ENCODE data around the gene EN2.

EN2 gene

DNA sequence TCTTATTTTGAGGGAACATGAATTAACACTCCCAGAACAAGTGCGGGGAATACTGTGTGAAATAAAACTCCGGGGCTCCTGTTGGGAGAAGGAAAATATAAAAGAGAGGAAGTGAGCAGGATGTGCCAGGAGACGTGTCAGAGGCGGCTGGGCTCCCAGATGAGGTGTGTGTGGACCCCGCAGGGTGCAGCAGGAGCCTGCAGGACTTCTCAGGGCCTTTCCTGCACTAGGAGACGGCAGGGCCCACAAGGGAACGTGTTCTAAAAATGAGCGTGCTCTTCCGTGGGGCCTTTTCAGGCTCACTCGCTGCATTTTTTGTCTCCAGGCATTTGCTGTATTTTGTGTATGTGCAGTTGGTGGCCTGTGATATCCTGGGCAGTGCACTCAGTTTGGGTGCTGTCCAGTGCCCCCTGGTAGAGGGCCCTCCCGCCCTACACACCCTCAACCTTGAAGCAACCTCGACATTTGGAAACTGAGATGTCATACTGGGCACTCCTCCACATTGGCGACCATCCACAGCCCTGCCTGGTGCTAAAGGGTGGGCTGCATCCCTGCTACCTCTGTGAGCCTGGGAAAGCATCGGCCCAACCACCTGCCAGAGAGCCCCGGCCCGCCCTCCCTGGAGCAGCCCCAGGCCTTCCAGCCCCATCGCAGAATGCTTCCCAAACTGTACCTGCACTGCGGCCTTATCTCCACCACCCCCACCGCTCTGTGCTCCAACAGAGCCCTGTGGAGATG is 35.2 kb upstream of the EN2 start:
- Mint-ChIP-seq H3K4me3 (no peak overlapping the region), H3K36me3 (no peaks in the 10 kb centered on the region), H3K27ac (no peak overlapping the region), H3K9me3 (ENCODE audit: low read depth) (no peaks in the 10 kb centered on the region), H3K4me1 (ENCODE audit: low read depth) (no peaks in the 10 kb centered on the region), H3K27me3 (peaks cover 4% of the 10 kb centered on the region)

DNA sequence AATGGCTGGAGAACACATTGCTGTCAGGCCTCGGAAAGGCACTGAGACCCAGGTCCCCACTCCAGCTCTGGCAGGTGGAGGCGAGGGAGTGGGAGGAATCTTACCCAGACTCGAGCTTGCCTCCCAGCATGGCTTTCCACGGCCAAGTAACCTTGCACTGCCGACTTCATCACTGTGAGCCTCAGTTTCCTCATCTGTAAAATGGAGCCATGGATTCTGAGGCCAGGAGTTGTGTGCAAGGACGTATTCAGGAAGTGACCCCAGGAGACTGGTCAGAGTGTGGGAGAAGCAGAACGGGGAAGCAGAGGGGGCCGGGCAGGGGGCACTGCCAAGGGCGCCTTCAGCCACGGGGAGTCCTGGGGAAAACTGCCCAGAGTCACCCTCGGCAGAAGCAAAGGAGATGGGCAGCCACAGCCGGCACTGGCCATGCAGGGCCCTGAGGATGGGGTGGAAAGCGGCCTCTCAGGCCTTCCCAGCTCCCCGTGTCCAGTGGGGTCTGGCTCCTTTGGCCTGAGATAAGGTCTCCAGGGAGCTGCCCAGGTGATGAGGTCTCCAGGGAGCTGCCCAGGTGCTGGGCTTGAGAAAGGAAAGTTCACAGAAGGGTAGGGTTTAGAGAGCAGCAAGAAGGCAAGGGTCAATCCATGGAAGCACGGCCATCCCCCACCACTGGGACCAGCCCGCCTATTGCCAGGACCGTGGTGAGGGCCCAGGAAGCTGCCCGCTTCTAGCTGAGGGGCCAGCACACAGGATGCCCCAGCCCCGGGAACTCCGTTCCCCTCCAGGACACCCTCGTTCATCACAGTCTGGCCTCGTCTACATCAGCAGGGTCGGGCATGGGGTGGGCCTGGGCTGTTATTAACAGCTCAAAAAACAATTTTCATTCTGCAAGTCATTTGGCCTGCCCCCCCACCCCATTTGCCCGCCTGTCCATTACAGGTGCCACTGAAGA is 34.3 kb upstream of the EN2 start:
- Mint-ChIP-seq H3K4me3 (no peak overlapping the region), H3K36me3 (no peaks in the 10 kb centered on the region), H3K27ac (no peak overlapping the region), H3K9me3 (ENCODE audit: low read depth) (no peaks in the 10 kb centered on the region), H3K4me1 (ENCODE audit: low read depth) (no peaks in the 10 kb centered on the region), H3K27me3 (peaks cover 4% of the 10 kb centered on the region)

DNA sequence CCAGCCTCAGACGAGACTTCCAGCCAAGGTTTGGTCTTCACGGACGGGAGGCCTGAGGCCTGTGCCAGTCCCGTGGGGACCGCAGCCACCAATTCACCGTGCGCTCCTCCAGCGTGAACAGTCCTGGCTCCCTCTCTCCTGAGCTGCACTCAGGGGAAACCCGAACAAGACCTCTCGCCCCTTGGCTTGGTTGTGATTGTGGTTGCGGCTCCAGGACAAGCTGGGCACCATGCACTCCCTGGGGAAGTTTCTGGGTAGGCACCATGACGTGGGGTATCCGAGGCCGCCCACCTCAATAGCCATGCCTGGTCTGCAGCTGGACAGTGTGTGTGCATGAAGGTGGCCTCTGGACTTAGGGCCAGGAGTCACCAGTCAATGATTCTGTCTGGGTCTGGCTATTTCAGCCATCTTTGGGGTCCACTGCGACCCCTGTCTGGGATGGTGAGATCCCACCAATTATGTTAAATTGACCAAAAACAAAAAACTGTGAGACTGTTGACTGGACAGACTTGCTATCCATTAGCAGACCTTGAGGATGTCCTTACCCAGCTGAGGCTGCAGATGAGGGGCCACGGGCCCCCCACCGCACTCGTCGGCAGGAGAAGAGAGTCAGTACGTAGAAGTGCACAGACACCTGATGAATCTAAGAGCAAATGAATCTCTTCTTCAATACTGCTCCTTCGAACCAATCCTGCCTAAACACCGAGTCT is 33.5 kb upstream of the EN2 start:
- H3K36me3 Mint-ChIP-seq, result no peaks in the 10 kb centered on the region
- peaks cover 6% of the 10 kb centered on the region for H3K27me3 Mint-ChIP-seq
- H3K9me3 Mint-ChIP-seq (ENCODE audit: low read depth), result no peaks in the 10 kb centered on the region
- no peaks in the 10 kb centered on the region for H3K4me1 Mint-ChIP-seq (ENCODE audit: low read depth)
- no peak overlapping the region for H3K27ac Mint-ChIP-seq
- no peak overlapping the region for H3K4me3 Mint-ChIP-seq

DNA sequence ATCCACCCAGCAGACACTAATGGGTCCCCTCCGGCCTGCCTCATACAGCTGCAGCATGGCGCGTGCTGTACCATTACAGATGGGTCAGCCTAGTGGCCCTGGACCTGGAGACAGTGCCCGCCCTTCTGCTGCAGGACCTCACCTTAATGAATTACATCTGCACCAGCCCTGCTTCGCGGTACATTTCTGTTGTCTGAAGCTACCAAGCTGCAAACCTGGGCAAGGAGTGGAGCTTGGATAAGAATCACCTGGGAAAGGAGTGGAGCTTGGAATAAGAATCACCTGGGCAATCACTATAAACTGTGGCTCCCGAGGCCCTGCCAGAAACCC is 33.0 kb upstream of the EN2 start:
- Mint-ChIP-seq H3K4me1 (ENCODE audit: low read depth) (no peaks in the 10 kb centered on the region), H3K27me3 (peaks cover 6% of the 10 kb centered on the region), H3K27ac (no peak overlapping the region), H3K9me3 (ENCODE audit: low read depth) (no peaks in the 10 kb centered on the region), H3K4me3 (no peak overlapping the region), H3K36me3 (no peaks in the 10 kb centered on the region)

DNA sequence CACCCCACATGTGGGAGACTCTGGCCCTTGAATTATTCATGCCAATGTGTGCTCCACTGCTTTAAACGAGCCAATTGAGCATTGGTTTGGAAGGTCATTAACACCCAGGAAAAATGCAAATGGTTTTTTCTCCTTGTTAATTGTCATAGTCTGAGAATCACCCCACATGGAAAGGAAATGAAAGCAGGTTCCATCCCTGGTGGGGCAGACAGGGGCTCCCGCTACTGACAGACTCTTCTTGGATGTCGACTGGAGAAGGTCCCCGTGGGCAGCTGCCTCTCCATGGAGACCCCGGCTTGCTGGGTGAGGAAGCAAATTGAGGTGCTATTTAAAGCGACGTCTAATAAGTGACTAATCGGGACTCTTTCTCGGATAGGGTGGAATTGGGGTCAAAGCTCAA is 32.0 kb upstream of the EN2 start:
- no peak overlapping the region for H3K4me3 Mint-ChIP-seq
- peaks cover 6% of the 10 kb centered on the region for H3K27me3 Mint-ChIP-seq
- H3K27ac Mint-ChIP-seq, result no peak overlapping the region
- H3K36me3 Mint-ChIP-seq, result no peaks in the 10 kb centered on the region
- H3K4me1 Mint-ChIP-seq (ENCODE audit: low read depth), result no peaks in the 10 kb centered on the region
- H3K9me3 Mint-ChIP-seq (ENCODE audit: low read depth), result no peaks in the 10 kb centered on the region

DNA sequence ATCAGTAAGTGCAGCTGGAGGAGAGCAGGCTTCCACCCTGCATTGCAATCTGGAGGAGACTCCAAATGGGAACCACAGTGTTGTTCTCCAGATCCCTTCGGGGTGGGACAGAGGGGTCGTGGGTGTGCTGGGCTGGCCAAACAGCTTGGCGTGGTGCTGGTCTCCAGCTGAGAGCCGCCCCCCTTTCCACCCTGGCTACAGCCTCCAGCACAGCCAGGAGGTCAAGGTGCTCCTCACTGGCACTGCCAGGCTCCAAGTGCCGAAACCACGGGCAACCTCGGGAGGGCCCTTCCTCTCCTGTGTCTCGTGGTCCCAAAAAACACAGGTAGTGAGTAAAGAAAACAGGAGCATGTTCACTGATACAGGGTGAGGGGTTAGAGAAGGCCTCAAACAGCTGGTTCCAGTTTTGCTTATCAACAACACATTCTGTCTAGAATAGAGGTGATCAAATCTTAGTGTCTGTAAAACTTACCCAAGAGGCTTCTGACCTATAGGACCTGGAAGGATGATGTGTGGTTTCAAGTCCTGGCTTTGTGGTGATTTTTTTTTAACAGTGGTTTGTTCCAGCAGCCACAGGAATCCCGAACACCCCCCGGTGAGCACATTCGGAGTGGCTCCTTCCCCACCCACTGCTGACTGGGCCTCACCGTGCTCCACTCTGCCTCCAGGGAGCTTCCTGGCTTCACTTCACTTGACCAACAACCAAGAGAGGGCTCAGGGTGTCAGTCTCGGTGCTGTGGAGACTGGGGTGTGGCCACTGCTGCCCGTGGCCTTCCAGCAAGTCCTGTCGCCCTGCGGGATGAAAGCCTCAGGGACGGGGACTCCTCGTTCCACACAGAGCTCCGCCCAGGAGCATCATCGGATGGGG is 31.2 kb upstream of the EN2 start:
- Mint-ChIP-seq H3K4me1 (ENCODE audit: low read depth) (no peaks in the 10 kb centered on the region), H3K27ac (no peak overlapping the region), H3K9me3 (ENCODE audit: low read depth) (no peaks in the 10 kb centered on the region), H3K4me3 (no peak overlapping the region), H3K36me3 (no peaks in the 10 kb centered on the region), H3K27me3 (peaks cover 9% of the 10 kb centered on the region)

DNA sequence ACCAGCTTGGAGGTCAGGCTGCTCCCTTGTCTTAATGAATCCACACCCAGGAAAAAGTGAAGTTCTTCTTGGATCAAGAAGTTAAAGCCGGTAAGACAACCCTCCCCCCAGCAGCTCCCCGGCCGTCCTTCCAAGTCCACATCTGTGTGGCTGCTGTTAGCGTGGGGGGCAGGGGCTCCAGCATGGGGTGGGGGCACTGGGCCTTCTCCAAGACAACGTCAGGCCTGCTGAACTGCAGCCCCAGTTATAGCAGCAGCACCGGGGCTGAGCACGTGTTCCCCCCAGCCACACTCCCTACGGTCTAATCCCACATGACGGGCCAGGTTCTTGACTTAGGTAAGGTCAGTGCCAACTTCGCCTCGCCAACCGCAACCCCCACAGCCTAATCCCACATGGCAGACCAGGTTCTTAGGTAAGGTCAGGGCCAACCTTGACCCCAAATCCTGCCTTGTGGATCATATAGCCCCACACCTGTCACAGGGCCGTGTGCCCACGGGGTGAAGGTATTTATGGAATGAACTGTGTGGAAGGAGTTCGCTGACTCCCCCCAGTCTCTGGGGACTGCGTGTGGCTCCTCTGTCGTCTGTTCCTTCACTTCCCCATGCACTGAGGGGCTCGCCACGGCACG is 30.4 kb upstream of the EN2 start:
- H3K4me1 Mint-ChIP-seq (ENCODE audit: low read depth), result no peaks in the 10 kb centered on the region
- no peaks in the 10 kb centered on the region for H3K9me3 Mint-ChIP-seq (ENCODE audit: low read depth)
- H3K27me3 Mint-ChIP-seq, result peaks cover 15% of the 10 kb centered on the region
- H3K4me3 Mint-ChIP-seq, result no peak overlapping the region
- no peak overlapping the region for H3K27ac Mint-ChIP-seq
- no peaks in the 10 kb centered on the region for H3K36me3 Mint-ChIP-seq

DNA sequence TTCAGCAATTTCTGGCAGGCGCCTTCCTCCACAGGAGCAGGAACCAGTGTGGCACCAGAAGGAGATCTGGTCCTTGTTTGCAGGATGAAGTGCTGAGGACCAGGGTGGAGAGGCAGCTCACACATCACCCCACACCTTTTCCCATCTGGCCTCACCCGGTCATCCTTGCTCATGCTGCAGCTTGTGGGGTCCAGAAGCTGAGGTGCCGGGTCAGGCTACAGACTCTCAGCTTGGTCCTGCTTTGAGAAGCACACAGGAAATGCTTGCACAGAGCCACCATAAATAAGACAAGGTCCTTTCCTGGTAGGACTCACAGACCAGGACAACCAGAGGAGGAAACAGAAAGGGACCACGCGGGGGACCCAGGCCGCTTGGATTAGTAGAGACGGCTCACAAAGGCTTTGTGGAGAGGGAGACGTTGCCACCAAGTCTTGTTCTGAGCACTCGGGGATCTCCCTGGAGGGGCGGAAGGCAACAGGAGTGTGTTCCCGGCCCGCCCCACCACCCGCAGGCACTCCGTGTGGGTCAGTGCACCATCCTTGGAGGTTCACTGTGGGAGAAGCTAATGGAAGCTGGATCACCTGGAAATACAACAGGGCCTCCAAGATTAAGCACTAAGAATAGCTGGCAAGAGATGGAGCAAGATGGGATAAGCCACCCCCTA is 29.6 kb upstream of the EN2 start:
- no peak overlapping the region for H3K27ac Mint-ChIP-seq
- H3K4me1 Mint-ChIP-seq (ENCODE audit: low read depth), result no peaks in the 10 kb centered on the region
- H3K27me3 Mint-ChIP-seq, result peaks cover 16% of the 10 kb centered on the region
- H3K36me3 Mint-ChIP-seq, result no peaks in the 10 kb centered on the region
- H3K9me3 Mint-ChIP-seq (ENCODE audit: low read depth), result no peaks in the 10 kb centered on the region
- no peak overlapping the region for H3K4me3 Mint-ChIP-seq

DNA sequence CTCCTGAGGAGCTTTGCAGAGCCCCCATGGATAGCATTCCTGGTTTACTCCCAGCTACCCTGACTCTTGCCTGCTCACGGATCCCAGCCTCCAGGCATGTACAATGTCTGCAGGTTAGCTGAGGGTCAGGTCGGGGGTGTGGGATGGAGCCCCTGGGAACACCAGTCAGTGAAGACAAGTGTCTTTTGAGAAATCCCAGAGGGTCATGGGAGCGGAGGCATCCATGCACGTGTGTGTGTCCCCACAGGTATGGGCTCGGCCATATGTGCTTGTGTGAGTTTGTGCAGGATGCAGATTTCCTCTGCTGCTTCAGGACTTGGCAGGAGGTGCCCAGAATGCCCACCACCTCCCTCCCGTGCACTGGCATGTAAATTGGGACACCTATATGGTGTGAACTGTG is 28.3 kb upstream of the EN2 start:
- Mint-ChIP-seq H3K27ac (no peak overlapping the region), H3K9me3 (ENCODE audit: low read depth) (no peaks in the 10 kb centered on the region), H3K4me3 (no peak overlapping the region), H3K36me3 (no peaks in the 10 kb centered on the region), H3K27me3 (peaks cover 17% of the 10 kb centered on the region), H3K4me1 (ENCODE audit: low read depth) (no peaks in the 10 kb centered on the region)

DNA sequence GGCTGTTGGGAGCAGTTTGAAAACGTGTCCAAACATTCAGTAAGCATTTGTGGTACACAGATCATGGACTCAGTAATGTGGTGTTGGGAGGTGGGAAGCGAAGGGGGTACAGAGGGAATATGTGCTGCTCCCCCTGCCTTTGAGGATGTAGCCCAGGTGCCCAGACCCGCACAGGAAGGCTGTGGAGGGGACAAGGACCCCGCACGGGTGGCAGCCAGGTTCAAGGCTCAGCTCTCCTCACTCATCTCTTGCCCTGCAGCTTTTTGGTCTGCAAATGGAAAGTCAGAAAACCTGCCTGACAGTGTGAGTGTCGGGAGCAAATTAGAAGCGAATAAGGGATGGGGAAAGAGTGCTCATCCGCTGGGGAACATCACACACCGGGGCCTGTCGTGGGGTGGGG is 27.3 kb upstream of the EN2 start:
- no peaks in the 10 kb centered on the region for H3K4me1 Mint-ChIP-seq (ENCODE audit: low read depth)
- H3K27ac Mint-ChIP-seq, result no peak overlapping the region
- no peaks in the 10 kb centered on the region for H3K9me3 Mint-ChIP-seq (ENCODE audit: low read depth)
- no peaks in the 10 kb centered on the region for H3K36me3 Mint-ChIP-seq
- H3K27me3 Mint-ChIP-seq, result peaks cover 14% of the 10 kb centered on the region
- H3K4me3 Mint-ChIP-seq, result no peak overlapping the region

DNA sequence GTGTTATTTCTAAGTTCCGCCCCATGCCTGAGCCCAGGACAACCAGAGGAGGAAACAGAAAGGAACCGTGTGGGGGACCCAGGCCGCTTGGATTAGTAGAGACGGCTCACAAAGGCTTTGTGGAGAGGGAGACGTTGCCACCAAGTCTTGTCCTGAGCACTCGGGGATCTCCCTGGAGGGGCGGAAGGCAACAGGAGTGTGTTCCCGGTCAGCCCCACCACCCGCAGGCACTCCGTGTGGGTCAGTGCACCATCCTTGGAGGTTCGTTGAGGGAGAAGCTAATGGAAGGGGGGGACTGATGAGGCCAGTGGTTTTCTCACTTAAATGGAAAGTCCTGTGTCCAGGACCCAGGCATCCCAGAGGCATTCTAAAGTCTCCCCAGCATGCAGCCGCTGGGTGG is 26.7 kb upstream of the EN2 start:
- no peak overlapping the region for H3K4me3 Mint-ChIP-seq
- H3K36me3 Mint-ChIP-seq, result no peaks in the 10 kb centered on the region
- no peaks in the 10 kb centered on the region for H3K9me3 Mint-ChIP-seq (ENCODE audit: low read depth)
- H3K4me1 Mint-ChIP-seq (ENCODE audit: low read depth), result no peaks in the 10 kb centered on the region
- H3K27me3 Mint-ChIP-seq, result peaks cover 17% of the 10 kb centered on the region
- no peak overlapping the region for H3K27ac Mint-ChIP-seq

DNA sequence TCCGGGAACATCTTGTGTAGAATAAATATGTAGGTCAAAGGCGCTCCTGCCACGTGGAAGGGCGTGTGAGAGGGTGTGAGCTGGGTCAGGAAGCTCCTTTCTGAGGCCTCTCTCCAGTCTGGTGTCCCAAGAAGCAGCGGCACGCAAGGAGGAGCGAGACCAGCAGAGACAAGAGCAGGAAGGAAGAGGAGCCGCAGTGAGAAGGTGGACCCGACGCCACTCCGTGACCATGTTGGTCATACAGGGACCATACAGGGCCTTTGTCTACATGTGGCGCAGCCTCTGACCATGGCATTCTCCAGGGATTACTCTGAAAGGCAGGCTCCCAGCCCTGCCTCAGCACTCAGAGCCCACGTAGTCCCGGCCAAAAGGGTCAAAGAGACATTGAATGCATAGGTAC is 26.2 kb upstream of the EN2 start:
- Mint-ChIP-seq H3K4me1 (ENCODE audit: low read depth) (no peaks in the 10 kb centered on the region), H3K27ac (no peak overlapping the region), H3K27me3 (peaks cover 21% of the 10 kb centered on the region), H3K9me3 (ENCODE audit: low read depth) (no peaks in the 10 kb centered on the region), H3K36me3 (no peaks in the 10 kb centered on the region), H3K4me3 (no peak overlapping the region)

DNA sequence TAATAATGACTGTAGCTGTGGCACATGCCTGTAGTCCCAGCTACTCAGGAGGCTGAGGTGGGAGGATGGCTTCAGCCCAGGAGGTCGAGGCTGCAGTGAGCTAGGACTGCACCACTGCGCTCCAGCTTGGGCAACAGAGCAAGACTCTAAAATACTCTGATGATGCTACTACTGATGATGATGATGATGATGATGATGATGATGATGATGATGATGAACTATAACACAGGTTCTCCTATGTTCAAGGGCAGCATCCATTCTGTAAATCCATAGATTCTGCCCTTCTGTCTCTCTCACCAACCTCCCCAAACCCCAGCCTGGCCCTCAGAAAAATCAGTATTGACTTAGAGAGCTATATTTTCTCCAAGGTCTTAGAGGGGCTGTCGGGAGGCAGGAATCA is 22.8 kb upstream of the EN2 start:
- no peak overlapping the region for H3K27ac Mint-ChIP-seq
- H3K27me3 Mint-ChIP-seq, result peaks cover 18% of the 10 kb centered on the region
- no peaks in the 10 kb centered on the region for H3K4me1 Mint-ChIP-seq (ENCODE audit: low read depth)
- no peak overlapping the region for H3K4me3 Mint-ChIP-seq
- H3K9me3 Mint-ChIP-seq (ENCODE audit: low read depth), result no peaks in the 10 kb centered on the region
- H3K36me3 Mint-ChIP-seq, result no peaks in the 10 kb centered on the region

DNA sequence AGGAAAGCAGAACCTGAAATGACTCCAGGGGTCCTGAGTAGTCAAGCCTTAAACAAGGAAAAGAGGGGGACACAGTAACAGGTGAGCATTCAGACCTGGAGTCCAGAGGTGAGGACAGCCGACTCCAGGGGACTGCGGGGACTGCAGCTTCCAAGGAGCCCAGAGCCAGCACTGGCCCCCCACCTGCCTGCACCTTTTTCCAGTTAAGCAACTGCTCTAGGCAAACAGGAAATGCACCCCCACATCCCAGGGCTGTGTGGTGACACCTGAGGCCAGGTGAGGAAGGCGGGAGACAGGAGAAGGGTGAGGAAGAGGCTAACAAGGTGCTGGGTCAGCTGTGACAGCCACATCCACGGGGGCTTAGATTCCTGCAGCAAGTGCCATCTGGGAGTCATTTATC is 20.1 kb upstream of the EN2 start:
- H3K27ac Mint-ChIP-seq, result no peak overlapping the region
- no peaks in the 10 kb centered on the region for H3K4me1 Mint-ChIP-seq (ENCODE audit: low read depth)
- peaks cover 14% of the 10 kb centered on the region for H3K27me3 Mint-ChIP-seq
- no peak overlapping the region for H3K4me3 Mint-ChIP-seq
- no peaks in the 10 kb centered on the region for H3K36me3 Mint-ChIP-seq
- H3K9me3 Mint-ChIP-seq (ENCODE audit: low read depth), result no peaks in the 10 kb centered on the region
